HepG2 (cell line): ENCODE measurements around the gene TFDP1. TPM values are rescaled to one million over a fixed set of nuclear protein-coding genes. Genes with fewer than 3 reads are reported as not detected.

ENCODE experiments used
- ATAC-seq: fragments of 200-7000 bp; cut with Tn5 transposase; 3 replicates; pipeline ENCODE4 v1.9.1; 2020; ENCODE audit warnings: mild to moderate bottlenecking, moderate library complexity
- BruUV-seq: library from RNA; stranded (reverse); fragments of 400-500 nt; replicated peaks from 2 replicates; lab custom pipeline; 2021; lab: Mats Ljungman, UMichigan
- CTCF ChIA-PET: fragments of 300-600 bp; formaldehyde crosslinking; extraction: SDS; loops from one replicate; lab custom pipeline; 2021; ENCODE audit warnings: low total read pairs, inconsistent platforms, low intra/inter-chr PET ratio; lab: Yijun Ruan, JAX
- POLR2A ChIA-PET: fragments of 350-600 bp; sonication (Branson Sonifier 250); formaldehyde crosslinking; loops from one replicate; lab custom pipeline; 2020; ENCODE audit warnings: antibody characterized with exemption, inconsistent platforms; lab: Yijun Ruan, JAX
- DNase-seq: peaks from one replicate; pipeline ENCODE4 v3.0.0-alpha.2; 2015; ENCODE audit warnings: low spot score
- FAIRE-seq: peaks from 3 replicates; lab custom pipeline; 2011; peaks lifted over from hg19 to GRCh38; lab: Jason Lieb, UNC
- H2AFZ ChIP-seq: one replicate; pipeline ENCODE4 v1.6.1; 2011; ENCODE audit warnings: low read length, inconsistent platforms
- H3K27ac ChIP-seq: fragments of 300-600 bp; 3 replicates; pipeline ENCODE4 v1.8.0; 2011; ENCODE audit warnings: mixed run types, mild to moderate bottlenecking, mixed read lengths, low read length, inconsistent platforms; ENCODE audit not compliant: insufficient read depth; ENCODE audit errors: extremely low read length
- H3K27me3 ChIP-seq, 2 experiments: fragments of 200-600 bp in 1 of 2; 2 replicates in 1 of 2; 3 replicates in 1 of 2; pipeline versions ENCODE4 v1.6.0 to v1.8.0; 2011; ENCODE audit warnings: low read length in 2 of 2, mild to moderate bottlenecking in 2 of 2, moderate library complexity in 2 of 2, inconsistent platforms in 1 of 2; ENCODE audit not compliant: insufficient read depth in 2 of 2, control insufficient read depth in 1 of 2
- H3K36me3 ChIP-seq, 2 experiments: fragments of 200-600 bp in 1 of 2; replicated peaks in 1 of 2; 2 replicates in 1 of 2; 3 replicates in 1 of 2; pipeline versions ENCODE4 v1.5.1 to v1.8.0; 2011; ENCODE audit warnings: low read length in 2 of 2, inconsistent platforms in 1 of 2; ENCODE audit not compliant: insufficient read depth in 2 of 2, control insufficient read depth in 1 of 2
- H3K4me1 ChIP-seq: 2 replicates; pipeline ENCODE4 v1.5.1; 2012; ENCODE audit warnings: low read length, inconsistent platforms; ENCODE audit not compliant: insufficient read depth
- H3K4me2 ChIP-seq: 2 replicates; pipeline ENCODE4 v1.6.0; 2011; ENCODE audit warnings: low read depth, low read length, inconsistent platforms
- H3K4me3 ChIP-seq, 3 experiments: fragments of 200-600 bp in 1 of 3; sonication (generic), shearing (Covaris generic) in 1 of 3; replicated peaks in 1 of 3; 2 replicates each; pipeline ENCODE4 v1.5.1; 2011 to 2016; ENCODE audit warnings: low read length in 3 of 3, inconsistent platforms in 2 of 3, low read depth in 2 of 3, mild to moderate bottlenecking in 2 of 3, control low read depth in 1 of 3, mixed read lengths in 1 of 3; ENCODE audit not compliant: insufficient read depth in 1 of 3
- H3K79me2 ChIP-seq: one replicate; pipeline ENCODE4 v1.6.1; 2011; ENCODE audit warnings: low read length, inconsistent platforms; ENCODE audit not compliant: insufficient read depth
- H3K9ac ChIP-seq: 2 replicates; pipeline ENCODE4 v1.6.0; 2011; ENCODE audit warnings: mild to moderate bottlenecking, low read depth, low read length, inconsistent platforms; ENCODE audit not compliant: insufficient read depth
- H3K9me3 ChIP-seq: 2 replicates; pipeline ENCODE4 v1.5.1; 2012; ENCODE audit warnings: mild to moderate bottlenecking, low read length
- H4K20me1 ChIP-seq: 2 replicates; pipeline ENCODE4 v1.6.0; 2011; ENCODE audit warnings: inconsistent platforms, mild to moderate bottlenecking, low read length, moderate library complexity; ENCODE audit not compliant: insufficient read depth
- AGO2 ChIP-seq: fragments of 200-400 bp; formaldehyde crosslinking; optimal IDR thresholded peaks from 2 replicates; pipeline ENCODE3; 2017; ENCODE audit warnings: mild to moderate bottlenecking, low read depth, low read length, moderate library complexity
- ARID4A ChIP-seq: sonication (generic); formaldehyde crosslinking; IDR thresholded peaks from 2 replicates; pipeline ENCODE4 v1.5.0; 2020; ENCODE audit warnings: mild to moderate bottlenecking, missing genetic modification reagents, borderline replicate concordance
- HOXA7 ChIP-seq: sonication (generic); formaldehyde crosslinking; IDR thresholded peaks from 2 replicates; pipeline ENCODE4 v1.8.1; 2022; ENCODE audit warnings: mild to moderate bottlenecking, missing genetic modification reagents, moderate library complexity
- KLF13 ChIP-seq: sonication (generic); formaldehyde crosslinking; IDR thresholded peaks from 2 replicates; pipeline ENCODE4 v1.4.0; 2020; ENCODE audit warnings: mild to moderate bottlenecking, missing genetic modification reagents
- POLR2G ChIP-seq: fragments of 200-400 bp; formaldehyde crosslinking; IDR thresholded peaks from 2 replicates; pipeline ENCODE4 v1.6.1; 2018; ENCODE audit warnings: mild to moderate bottlenecking, low read depth, low read length, moderate library complexity
- ZBTB14 ChIP-seq: sonication (generic); formaldehyde crosslinking; IDR thresholded peaks from 2 replicates; pipeline ENCODE4 v1.4.0; 2020; ENCODE audit warnings: missing genetic modification reagents
- ZNF207 ChIP-seq: fragments of 450-650 bp; IDR thresholded peaks from 2 replicates; pipeline ENCODE4 v1.6.1; 2016; ENCODE audit warnings: antibody characterized with exemption, borderline replicate concordance
- ZNF234 ChIP-seq: sonication (generic); formaldehyde crosslinking; conservative IDR thresholded peaks from 2 replicates; pipeline ENCODE4 v1.5.1; 2020; ENCODE audit warnings: mild to moderate bottlenecking, missing genetic modification reagents
- ZNF335 ChIP-seq: sonication (generic); formaldehyde crosslinking; IDR thresholded peaks from 2 replicates; pipeline ENCODE4 v1.4.0; 2020; ENCODE audit warnings: missing genetic modification reagents
- ZNF777 ChIP-seq: sonication (generic); formaldehyde crosslinking; IDR thresholded peaks from 2 replicates; pipeline ENCODE4 v1.4.0; 2020; ENCODE audit warnings: missing genetic modification reagents
- WGBS: methylation state at CpG from one replicate; pipeline ENCODE4 v1.1.6; 2017; ENCODE audit warnings: low lambda C conversion rate; 5-methylcytosine and 5-hydroxymethylcytosine counted together
- in situ Hi-C: cut with HindIII; loops from 2 replicates; pipeline ENCODE4 v1.10.0; 2017; ENCODE audit warnings: low pct_unique_long_range_greater_than_20kb; ENCODE audit not compliant: extremely low pct_ligation_motif_present
- intact Hi-C: fragments of 100-400 bp; cut with micrococcal nuclease; formaldehyde crosslinking; loops from one replicate; pipeline ENCODE4 v1.10.0; 2022; ENCODE audit not compliant: unreplicated experiment
- polyA plus RNA-seq, 8 experiments: library from polyadenylated mRNA; depleted of rRNA in 3 of 8; stranded (reverse) in 7 of 8; unstranded in 1 of 8; fragments of >200 nt; fragmentation: Illumina TruSeq in 4 of 8; extraction: Trizol in 4 of 8; gene quantifications; 2 replicates each; pipeline versions ENCODE4 v1.2.1 to v1.2.3, GENCODE V29; 2011 to 2016; ENCODE audit warnings: low read depth in 4 of 8, missing spikeins in 1 of 8, mixed read lengths in 1 of 8; ENCODE audit not compliant: insufficient read depth in 1 of 8
- total RNA-seq, 5 experiments: library from RNA; depleted of rRNA; stranded (reverse); fragments of >200 nt; fragmentation: Illumina TruSeq; extraction: Trizol; gene quantifications; 2 replicates each; pipeline ENCODE4 v1.2.3, GENCODE V29; 2016; ENCODE audit warnings: low read depth in 1 of 5
- TF ChIP-seq, protein P1 (sequence below): sonication (generic); formaldehyde crosslinking; IDR thresholded peaks from 2 replicates; pipeline ENCODE4 v1.4.0; 2020; ENCODE audit warnings: missing genetic modification reagents
- TF ChIP-seq, protein P2 (sequence below): sonication (generic); formaldehyde crosslinking; IDR thresholded peaks from 2 replicates; pipeline ENCODE4 v1.5.1; 2020; ENCODE audit warnings: mild to moderate bottlenecking, missing genetic modification reagents, moderate library complexity

TFDP1 gene
- total and polyA plus RNA-seq, 2 of the 13 experiments (the other 11 are each of a cell fraction or from before 2014, with no cell fraction given): 38.0 to 84.2 TPM

DNA sequence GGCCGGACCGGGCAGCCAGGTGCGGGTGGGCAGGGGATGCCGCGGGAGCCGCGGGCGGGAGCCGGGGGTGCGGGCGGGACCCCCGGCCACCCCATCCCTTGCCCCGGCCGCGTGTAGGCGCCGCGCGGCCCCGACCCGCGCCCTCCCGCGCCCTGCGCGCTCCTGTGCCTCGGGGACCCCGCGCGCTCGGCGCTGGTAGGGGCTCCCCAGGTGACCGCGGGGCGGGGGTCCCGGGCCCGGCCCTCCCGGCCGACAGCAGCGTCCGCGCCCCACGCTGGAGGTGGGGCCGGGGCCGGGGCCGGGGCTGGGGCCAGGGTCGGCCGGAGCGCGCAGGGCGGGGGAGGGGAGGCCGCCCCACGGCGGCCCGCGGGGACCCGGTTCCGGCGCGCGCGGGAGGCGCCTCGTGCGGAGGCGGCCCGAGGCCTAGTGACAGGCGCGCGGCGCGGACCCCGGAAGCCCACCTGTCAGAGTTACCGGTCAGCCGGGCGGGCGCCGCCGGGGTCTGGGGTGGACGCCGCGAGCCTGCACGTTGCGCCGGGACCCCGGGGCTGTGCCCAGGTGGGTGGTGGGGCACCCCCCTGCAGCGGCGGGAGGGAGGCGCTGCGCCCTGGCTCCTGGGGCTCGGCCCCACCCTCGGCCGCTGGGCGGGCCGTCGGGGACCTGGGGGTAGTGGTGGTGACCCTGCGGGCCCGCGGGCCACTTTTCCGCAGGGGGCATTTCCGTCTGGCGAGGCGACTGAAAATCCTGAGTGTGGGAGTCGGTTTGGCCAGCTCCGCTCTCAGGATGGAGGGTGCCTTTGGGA, 518 bp downstream of the TFDP1 start:
- in situ Hi-C loops (no loop called here), intact Hi-C loops (no loop called here)
- H3K36me3 ChIP-seq: peaks cover 0 to 12% of the 10 kb centered on the region in 2 experiments; a peak in 3 of 5 replicates
- H2AFZ ChIP-seq: no peak overlapping the region
- peaks cover 45% of the 10 kb centered on the region for H3K79me2 ChIP-seq
- peak overlapping the region; percentile 73 for H3K9ac ChIP-seq
- FAIRE-seq (no peak), ATAC-seq (peak; percentile 3; the same call in 2 of the 3 replicates), DNase-seq (no peak)
- no peaks in the 10 kb centered on the region for H3K27me3 ChIP-seq
- BruUV-seq: no TSS peak
- peak overlapping the region; percentile 78 for H3K4me2 ChIP-seq
- H3K9me3 ChIP-seq: no peaks in the 10 kb centered on the region
- peaks cover 47% of the 10 kb centered on the region for H3K4me1 ChIP-seq
- CTCF ChIA-PET: no interaction called here
- H3K4me3 ChIP-seq: peak overlapping the region; percentile 67 to 78 (median 75)
- POLR2A ChIA-PET: interaction anchor here (1.2 kb wide), 1 partner anchor 12 kb away, joined by 3 read pairs; no protein-coding TSS in a partner anchor
- WGBS: 10% methylated on average over 2 of the region's 105 CpGs
- H3K27ac ChIP-seq: peak overlapping the region; percentile 31
- H4K20me1 ChIP-seq: peaks cover 5% of the 10 kb centered on the region
- TF ChIP-seq AGO2 (peak; percentile 53), ARID4A (CRISPR knock-in tag) (peak; percentile 34; the same call in 1 of the 2 replicates), POLR2G (0 out of 2 replicates have a peak, but pooled peaks have one; percentile 16), ZBTB14 (CRISPR knock-in tag) (peak; percentile 51; the same call in 1 of the 2 replicates), ZNF335 (CRISPR knock-in tag) (no peak), HOXA7 (no peak), ZNF234 (CRISPR knock-in tag) (no peak), ZNF207 (no peak), ZNF777 (CRISPR knock-in tag) (peak; percentile 47), KLF13 (CRISPR knock-in tag) (no peak)
- TF ChIP-seq, protein P1, sequence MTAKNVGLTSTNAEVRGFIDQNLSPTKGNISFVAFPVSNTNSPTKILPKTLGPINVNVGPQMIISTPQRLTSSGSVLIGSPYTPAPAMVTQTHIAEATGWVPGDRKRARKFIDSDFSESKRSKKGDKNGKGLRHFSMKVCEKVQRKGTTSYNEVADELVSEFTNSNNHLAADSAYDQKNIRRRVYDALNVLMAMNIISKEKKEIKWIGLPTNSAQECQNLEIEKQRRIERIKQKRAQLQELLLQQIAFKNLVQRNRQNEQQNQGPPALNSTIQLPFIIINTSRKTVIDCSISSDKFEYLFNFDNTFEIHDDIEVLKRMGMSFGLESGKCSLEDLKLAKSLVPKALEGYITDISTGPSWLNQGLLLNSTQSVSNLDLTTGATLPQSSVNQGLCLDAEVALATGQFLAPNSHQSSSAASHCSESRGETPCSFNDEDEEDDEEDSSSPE (CRISPR knock-in tag): peak; percentile 15; the same call in 1 of the 2 replicates
- TF ChIP-seq, protein P2, sequence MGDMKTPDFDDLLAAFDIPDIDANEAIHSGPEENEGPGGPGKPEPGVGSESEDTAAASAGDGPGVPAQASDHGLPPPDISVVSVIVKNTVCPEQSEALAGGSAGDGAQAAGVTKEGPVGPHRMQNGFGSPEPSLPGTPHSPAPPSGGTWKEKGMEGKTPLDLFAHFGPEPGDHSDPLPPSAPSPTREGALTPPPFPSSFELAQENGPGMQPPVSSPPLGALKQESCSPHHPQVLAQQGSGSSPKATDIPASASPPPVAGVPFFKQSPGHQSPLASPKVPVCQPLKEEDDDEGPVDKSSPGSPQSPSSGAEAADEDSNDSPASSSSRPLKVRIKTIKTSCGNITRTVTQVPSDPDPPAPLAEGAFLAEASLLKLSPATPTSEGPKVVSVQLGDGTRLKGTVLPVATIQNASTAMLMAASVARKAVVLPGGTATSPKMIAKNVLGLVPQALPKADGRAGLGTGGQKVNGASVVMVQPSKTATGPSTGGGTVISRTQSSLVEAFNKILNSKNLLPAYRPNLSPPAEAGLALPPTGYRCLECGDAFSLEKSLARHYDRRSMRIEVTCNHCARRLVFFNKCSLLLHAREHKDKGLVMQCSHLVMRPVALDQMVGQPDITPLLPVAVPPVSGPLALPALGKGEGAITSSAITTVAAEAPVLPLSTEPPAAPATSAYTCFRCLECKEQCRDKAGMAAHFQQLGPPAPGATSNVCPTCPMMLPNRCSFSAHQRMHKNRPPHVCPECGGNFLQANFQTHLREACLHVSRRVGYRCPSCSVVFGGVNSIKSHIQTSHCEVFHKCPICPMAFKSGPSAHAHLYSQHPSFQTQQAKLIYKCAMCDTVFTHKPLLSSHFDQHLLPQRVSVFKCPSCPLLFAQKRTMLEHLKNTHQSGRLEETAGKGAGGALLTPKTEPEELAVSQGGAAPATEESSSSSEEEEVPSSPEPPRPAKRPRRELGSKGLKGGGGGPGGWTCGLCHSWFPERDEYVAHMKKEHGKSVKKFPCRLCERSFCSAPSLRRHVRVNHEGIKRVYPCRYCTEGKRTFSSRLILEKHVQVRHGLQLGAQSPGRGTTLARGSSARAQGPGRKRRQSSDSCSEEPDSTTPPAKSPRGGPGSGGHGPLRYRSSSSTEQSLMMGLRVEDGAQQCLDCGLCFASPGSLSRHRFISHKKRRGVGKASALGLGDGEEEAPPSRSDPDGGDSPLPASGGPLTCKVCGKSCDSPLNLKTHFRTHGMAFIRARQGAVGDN (CRISPR knock-in tag): peak; percentile 41
